GM19023 (cell line): ENCODE measurements around the gene MYO18A.

ENCODE experiments used
- ATAC-seq: cut with Tn5 transposase; IDR thresholded peaks from one replicate; pipeline ENCODE4 v1.9.1; 2021; ENCODE audit warnings: mild to moderate bottlenecking, moderate library complexity; ENCODE audit not compliant: unreplicated experiment

MYO18A gene

DNA sequence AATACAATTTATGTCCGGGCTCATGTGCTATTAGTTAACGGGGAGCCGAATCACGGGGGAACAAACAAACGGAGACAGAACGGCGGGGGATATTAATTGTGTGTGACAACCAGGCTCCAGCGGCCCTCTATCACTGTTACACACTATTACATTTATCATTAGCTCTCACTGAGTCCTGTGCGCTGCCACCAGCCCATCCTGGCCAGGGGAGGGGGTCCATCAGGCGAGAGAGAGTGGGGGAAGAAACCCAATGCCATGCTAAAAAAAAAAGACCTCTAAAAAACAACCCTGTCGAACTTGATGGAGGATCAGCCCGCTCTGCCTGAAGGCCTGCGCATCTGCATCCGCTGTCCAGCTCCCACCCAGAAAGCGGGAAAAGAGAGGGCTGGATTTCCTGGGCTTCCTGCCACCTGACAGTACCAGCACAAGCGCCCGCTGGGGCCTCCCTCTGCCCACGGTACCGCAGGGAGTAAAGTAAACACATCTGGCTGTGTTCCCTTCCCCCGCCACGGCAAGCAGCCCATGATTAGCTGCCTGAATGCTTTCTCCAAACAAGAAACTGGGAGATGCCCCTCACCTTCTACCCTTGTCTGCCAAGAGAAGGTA, 95.6 kb downstream of the MYO18A start:
- no peak for ATAC-seq

GRCh38 chr17:29080965-29081364, 99.2 kb downstream of the MYO18A start:
- ATAC-seq = no peak

GRCh38 chr17:29080323-29080722, 99.9 kb downstream of the MYO18A start:
- no peak for ATAC-seq

- no peak for ATAC-seq
Measured at GRCh38 chr17:29079887-29080286, 100.3 kb downstream of the MYO18A start.

DNA sequence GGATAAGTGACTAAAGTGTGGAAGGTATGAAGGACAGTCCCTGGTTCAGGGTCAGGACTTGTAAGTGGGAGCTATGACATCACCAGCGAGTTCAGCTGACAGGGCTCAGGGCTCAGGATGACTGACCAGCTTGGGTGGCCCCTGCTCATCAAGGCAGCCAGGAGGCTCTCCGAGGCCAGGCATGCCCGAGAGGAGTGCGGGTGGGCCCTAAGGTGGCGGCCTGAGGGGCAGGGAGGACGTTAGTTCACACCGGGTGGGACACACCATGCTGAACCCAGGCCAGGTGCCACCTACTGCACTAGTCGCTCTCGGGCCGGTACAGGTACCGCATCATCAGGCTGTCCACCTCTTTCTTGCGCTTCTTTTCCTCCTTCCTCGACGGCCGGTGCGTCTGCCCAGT, 100.8 kb downstream of the MYO18A start:
- ATAC-seq = no peak

- no peak for ATAC-seq
Measured at GRCh38 chr17:29078183-29079045, 101.8 kb downstream of the MYO18A start.

- ATAC-seq = no peak
Measured at GRCh38 chr17:29077320-29077719, 102.9 kb downstream of the MYO18A start.

DNA sequence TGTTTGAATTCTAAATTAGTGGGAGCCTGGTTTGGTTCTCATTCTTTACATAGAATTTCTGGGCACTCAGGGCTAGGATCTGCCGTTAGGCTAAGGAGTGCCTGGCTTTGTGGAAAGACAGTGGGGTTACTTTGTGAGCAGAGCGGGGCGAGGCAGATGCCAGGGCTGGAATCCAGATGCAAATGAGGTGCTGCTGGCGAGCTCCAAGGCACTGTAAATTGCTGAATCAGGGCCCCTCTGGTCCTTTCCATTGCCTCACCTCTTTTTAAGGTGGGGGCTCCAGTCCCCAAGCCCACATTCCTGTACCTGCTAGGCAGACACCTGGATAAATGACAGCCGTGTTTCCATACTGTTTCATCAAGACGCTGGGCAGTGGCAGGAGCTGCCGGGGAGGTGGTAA, 103.5 kb downstream of the MYO18A start:
- ATAC-seq = no peak

DNA sequence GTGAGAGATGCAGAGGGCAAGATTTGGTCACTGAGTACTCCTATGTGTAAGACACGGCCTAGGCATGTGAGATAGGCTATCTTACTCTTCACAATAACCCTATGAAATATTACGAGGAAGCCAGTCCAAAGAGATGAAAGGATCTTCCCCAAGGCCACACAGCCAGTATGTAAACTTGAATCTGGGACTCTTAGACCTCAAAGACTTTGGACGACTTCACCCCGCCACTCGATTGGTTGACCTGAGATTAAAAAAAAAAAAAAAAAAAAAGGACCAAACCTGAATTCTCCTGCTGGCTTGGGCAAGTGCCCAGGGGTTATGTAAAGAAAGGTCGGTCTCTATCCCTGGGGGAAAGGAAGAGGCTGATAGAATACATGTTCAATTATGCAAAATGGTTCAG, 104.1 kb downstream of the MYO18A start:
- ATAC-seq = no peak

GRCh38 chr17:29074488-29074887, 105.7 kb downstream of the MYO18A start:
- no peak for ATAC-seq

DNA sequence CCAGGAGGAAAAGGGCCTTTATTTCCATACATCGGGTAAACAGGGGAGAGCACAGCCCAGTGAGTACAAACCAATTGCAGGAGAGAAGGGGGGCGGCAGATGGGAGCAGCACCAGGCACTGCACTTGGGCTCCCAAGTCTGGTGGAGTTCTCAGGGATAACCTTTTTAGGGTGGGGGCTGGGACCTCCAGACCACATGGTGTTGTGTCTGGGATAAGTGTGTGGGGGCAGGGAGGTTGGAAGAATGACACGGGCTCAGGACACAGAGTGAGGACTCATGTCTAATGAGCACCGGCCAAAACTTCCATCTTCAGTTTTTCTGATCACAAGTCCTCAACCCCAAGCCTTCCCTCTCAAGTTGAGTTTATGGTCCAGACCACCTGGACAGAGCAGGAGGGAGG, 106.7 kb downstream of the MYO18A start:
- no peak for ATAC-seq

- no peak for ATAC-seq
Measured at GRCh38 chr17:29073045-29073444, 107.2 kb downstream of the MYO18A start.

DNA sequence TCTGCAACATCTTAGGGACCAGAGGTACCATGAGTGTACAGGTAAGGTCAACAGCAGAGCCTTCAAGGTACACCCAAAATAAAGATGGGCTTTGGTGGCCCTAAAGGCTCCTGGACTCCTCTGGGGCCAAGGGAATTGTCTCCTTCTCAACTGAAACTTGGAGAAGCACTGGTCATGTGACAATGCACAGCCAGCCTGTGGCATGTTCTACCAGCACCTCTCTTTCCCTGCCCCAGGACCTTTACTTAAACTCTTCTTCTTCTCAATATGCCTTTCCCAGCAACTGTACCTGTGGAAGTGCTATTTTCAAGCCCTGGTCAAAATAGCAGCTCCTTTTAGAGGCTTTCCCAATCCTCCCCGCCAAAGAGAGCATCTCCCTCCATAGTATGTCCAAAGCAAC, 108.9 kb downstream of the MYO18A start:
- no peak for ATAC-seq

DNA sequence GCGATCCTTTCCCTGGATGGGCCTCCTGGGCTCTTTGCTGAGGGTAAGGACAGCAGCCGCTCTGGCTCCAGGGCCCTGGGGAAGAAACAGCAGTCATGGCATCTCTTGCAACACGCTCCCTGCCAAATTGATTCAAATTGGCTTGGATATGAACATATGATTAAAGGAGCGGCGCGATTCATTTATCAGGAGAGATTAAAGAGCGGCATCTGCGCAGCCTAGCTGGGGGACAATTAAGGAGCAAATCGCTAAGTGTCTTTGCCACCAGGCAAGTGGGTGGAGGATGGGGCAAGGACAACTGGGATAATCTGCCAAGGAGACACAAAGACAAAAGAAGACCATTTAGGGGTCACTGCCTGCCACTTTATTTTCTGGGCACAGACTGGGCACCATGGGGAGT, 109.4 kb downstream of the MYO18A start:
- no peak for ATAC-seq

DNA sequence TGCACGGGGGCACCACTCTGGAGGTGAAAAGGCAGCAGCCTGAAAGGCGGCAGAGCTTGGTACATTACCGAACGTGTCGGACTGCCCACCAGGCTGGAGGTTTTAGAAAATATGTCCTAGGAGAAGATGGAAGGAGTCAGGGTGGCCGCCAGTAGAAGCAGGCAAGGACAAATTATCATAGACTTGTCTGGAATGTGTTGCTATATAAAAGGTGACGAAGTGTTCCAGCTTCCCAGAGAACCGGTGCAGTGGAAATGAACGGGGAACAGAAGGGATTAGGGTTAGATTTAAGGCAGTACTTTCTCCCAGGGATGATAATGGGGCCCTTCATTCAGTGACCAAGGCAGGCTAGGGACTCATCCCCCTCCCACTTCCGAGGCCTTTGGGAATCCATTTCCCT, 109.9 kb downstream of the MYO18A start:
- no peak for ATAC-seq

DNA sequence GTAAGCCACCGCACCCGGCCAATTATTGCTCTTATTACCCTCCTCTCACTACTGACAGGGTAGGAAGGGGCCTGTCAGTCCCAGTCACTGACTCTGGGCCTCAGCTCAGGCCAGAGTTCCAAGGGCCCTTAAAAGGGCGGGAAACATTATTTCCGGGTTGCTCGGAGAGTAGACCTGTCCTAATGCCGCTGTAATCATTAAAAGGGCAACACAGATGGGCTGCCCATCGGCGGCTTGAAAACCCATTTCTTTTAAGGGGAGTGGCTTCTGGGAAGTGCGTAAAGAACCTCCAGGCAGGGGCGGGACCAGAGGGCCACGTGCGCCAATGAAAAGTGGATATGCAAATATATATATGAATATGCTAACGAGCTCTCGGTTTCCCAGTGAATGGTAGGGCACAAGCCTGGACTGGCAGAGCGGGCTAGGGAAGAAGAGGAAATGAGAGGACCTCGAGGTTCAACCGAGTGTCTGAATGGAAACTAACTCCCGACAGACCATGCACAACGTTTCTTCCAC, 110.6 kb downstream of the MYO18A start:
- no peak for ATAC-seq

DNA sequence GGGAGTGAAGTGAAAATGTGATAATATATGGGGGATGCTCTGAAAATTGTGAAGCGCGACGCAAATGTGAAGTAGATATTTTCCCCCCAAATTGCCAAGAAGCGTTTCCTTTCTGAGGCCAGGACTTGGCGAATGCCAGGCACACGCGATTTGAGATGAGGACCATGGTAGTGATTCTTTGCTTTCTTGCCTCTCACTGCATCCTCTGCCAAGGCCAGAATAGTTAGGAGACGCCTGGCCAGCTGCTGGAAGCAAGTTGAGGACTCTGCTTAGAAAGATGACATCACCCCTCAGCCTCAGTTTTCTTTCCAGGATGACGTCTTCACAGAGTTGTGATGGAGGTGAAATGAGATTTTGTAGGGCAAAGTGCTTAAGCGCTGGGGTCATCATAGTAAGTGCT, 111.4 kb downstream of the MYO18A start:
- no peak for ATAC-seq

- ATAC-seq = no peak
Measured at GRCh38 chr17:29066606-29067005, 113.6 kb downstream of the MYO18A start.

DNA sequence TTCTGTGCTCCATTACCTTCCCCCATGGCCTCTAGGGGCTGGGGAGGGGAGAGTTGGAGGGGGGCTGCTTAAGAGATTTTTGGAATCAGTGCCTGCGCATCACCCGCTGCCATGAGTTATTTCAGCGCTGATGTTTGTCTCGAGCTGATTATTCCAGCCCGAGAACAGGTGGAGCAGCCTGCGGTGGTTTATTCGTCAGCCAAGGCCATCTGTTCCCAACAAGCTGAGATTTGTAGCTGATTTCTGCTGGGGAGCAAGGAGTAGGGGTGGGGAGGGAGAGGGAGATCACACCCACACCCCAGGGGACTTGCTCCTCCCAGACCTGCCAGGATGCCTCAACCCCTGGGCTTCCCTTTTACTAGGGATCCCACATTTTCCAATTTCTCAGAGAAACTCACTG, 114.2 kb downstream of the MYO18A start:
- no peak for ATAC-seq

- ATAC-seq = no peak
Measured at GRCh38 chr17:29063992-29064391, 116.2 kb downstream of the MYO18A start.

DNA sequence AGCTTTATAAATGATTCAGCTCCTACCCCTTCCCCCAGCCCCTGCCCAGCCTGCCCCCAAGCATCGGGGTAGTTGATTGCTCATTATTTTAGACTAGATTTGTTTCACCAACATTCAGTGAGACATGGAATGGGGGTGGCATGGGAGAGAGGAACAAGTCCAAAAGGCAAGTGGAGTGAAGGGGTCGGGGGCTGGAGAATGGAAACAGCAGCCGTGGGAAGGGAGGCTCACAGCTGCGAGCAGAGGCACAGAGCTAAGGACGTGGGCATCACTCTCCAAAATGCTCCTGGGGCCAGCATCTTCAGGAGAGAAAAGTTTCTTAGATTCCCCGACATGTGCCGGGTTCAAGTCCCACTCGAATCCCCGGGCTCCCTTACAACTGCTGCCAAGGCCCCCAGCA, 118.0 kb downstream of the MYO18A start:
- ATAC-seq = no peak

DNA sequence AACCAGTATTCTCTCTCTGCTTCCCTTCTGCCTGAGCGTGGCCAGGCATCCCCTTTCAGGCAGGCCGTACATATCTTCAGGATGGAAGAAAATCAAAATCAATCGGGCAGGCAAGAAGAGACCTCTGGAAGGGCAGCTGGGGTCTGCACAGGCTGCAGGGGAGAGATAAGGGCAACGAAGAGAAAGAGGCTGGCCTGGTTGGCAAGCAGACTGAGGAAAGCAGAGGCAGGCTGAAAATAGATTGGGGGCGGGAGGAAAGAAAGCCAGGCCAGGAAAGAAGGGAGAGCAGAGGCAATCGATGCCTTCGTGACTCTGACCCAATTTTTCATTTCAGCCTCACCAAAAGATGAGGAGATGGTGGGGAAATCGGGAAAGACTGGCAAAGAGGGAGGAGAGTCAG, 119.2 kb downstream of the MYO18A start:
- ATAC-seq = no peak
